ENCODE data around the gene IL1A.

Gene IL1A

DNA sequence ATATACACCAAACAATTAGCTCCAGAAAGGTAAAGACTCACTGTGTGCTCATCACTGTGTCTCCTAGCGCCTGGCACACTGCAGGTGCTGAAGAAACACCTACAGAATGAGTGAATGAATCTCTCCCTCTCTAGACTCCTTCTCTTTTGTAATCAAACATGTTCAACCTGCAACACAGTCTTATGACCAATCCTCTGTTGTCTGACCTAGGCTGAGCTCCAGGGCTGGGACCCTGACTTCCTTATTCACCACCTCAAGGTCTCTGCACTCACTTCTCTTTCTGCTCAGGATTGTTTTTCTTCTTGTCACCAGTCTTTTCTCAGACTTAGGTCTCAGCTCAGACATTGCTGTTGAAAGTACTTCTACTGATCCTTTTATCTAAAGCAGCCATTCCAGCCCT is 29.7 kb downstream of the IL1A start:
- H3K4me1 ChIP-seq (ENCODE audit: control insufficient read depth in 1 of 2, insufficient read depth in 2 of 2, low read length in 2 of 2): peaks cover 0 to 27% of the 10 kb centered on the region in 2 donors
- H3K9me3 ChIP-seq (ENCODE audit: control insufficient read depth in 1 of 2, low read length in 2 of 2): no peaks in the 10 kb centered on the region
- H3K27ac ChIP-seq (ENCODE audit: low read length): no peak overlapping the region
- H3K4me3 ChIP-seq (ENCODE audit: low read depth in 1 of 2, low read length in 2 of 2): no peak overlapping the region
- H3K27me3 ChIP-seq (ENCODE audit: low read depth, low read length): no peaks in the 10 kb centered on the region
- no peaks in the 10 kb centered on the region for H3K36me3 ChIP-seq (ENCODE audit: control insufficient read depth in 1 of 2, insufficient read depth in 2 of 2, low read length in 2 of 2)

GRCh38 chr2:112752667-112753066 is 31.6 kb downstream of the IL1A start:
- Histone ChIP-seq H3K9me3 (ENCODE audit: control insufficient read depth in 1 of 2, low read length in 2 of 2) (no peaks in the 10 kb centered on the region), H3K36me3 (ENCODE audit: control insufficient read depth in 1 of 2, insufficient read depth in 2 of 2, low read length in 2 of 2) (no peaks in the 10 kb centered on the region), H3K27me3 (ENCODE audit: low read depth, low read length) (no peaks in the 10 kb centered on the region), H3K4me3 (ENCODE audit: low read depth in 1 of 2, low read length in 2 of 2) (no peak overlapping the region), H3K27ac (ENCODE audit: low read length) (no peak overlapping the region), H3K4me1 (ENCODE audit: control insufficient read depth in 1 of 2, insufficient read depth in 2 of 2, low read length in 2 of 2) (peaks cover 0 to 22% of the 10 kb centered on the region in 2 donors)

DNA sequence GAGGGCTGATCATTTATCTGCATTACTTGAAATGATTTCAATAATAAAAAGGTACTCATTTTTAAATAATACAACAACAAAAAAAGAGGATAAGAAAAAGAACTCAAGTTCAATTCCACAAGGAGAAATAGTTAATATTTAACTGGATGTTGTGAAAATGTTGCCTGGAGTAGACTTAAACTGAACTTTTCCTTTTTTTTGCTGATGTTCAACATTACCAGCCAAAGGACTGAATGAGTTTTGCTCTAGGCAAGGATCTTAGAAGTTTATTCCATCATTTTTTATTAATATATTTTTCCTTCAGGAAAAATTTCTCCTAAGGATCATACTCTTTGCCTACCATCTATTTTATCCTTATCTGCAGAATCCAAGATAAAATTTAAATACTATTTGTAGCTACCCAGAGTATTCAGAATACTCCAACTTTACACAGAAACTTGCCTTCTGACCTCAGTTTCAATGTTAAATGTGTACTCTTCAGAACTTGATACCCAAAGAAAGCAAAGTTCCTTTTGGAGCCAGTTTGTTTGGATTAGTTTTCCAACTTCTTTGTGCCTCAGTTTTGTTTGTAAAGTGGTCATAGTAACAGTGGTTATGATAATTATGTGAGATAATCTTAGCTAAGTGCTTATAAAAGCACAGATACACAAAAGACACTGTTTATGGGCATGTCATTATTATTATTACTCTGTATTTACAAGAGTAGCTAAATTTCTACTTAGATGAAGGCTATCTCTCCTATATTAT is 32.7 kb downstream of the IL1A start:
- H3K27ac ChIP-seq (ENCODE audit: low read length): no peak overlapping the region
- no peaks in the 10 kb centered on the region for H3K36me3 ChIP-seq (ENCODE audit: control insufficient read depth in 1 of 2, insufficient read depth in 2 of 2, low read length in 2 of 2)
- no peak overlapping the region for H3K4me3 ChIP-seq (ENCODE audit: low read depth in 1 of 2, low read length in 2 of 2)
- no peaks in the 10 kb centered on the region for H3K27me3 ChIP-seq (ENCODE audit: low read depth, low read length)
- H3K9me3 ChIP-seq (ENCODE audit: control insufficient read depth in 1 of 2, low read length in 2 of 2): no peaks in the 10 kb centered on the region
- H3K4me1 ChIP-seq (ENCODE audit: control insufficient read depth in 1 of 2, insufficient read depth in 2 of 2, low read length in 2 of 2): peaks cover 0 to 19% of the 10 kb centered on the region in 2 donors

GRCh38 chr2:112750560-112750843 is 33.8 kb downstream of the IL1A start:
- H3K36me3 ChIP-seq (ENCODE audit: control insufficient read depth in 1 of 2, insufficient read depth in 2 of 2, low read length in 2 of 2): no peaks in the 10 kb centered on the region
- peaks cover 0 to 19% of the 10 kb centered on the region in 2 donors for H3K4me1 ChIP-seq (ENCODE audit: control insufficient read depth in 1 of 2, insufficient read depth in 2 of 2, low read length in 2 of 2)
- no peak overlapping the region for H3K27ac ChIP-seq (ENCODE audit: low read length)
- H3K4me3 ChIP-seq (ENCODE audit: low read depth in 1 of 2, low read length in 2 of 2): no peak overlapping the region
- no peaks in the 10 kb centered on the region for H3K9me3 ChIP-seq (ENCODE audit: control insufficient read depth in 1 of 2, low read length in 2 of 2)
- H3K27me3 ChIP-seq (ENCODE audit: low read depth, low read length): no peaks in the 10 kb centered on the region

DNA sequence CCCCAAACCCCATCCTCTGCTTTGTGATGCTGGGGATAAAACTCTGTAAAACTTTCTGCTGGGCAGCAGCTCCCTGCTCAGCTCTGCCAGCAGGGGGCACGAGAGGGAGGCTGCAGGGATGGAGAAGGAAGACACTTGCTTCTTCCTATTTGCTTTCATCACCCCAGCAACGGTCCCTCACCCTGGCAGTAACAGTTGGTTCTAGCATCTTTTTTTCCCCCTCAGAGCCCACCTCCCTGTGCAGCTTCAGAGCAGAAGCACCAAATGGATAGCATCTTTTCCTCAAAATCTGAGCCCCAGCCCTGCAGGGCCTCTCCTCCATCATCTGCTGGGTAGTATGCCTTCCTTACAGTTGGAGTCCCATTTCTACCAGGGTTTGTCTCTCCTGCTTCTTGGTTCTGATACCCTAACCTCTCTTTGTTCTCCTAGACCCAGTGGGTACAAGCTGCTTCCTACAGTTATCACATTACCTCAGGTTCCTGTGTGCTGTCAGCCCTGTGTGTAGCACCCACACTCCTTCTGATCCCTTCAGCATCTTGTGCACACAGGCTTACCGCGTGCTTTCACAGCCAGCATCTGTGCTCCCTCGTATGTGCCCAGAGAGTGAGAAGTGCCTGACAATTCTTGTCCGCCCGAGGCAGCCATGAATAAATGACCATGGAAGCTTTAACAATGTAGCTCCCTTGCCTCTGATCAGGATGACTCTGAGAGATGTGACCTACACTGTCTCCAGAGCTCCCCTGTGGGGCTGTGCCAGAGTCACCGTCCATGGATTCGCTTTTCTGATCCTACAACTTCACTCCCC is 34.3 kb downstream of the IL1A start:
- H3K27me3 ChIP-seq (ENCODE audit: low read depth, low read length): no peaks in the 10 kb centered on the region
- H3K9me3 ChIP-seq (ENCODE audit: control insufficient read depth in 1 of 2, low read length in 2 of 2): no peaks in the 10 kb centered on the region
- H3K27ac ChIP-seq (ENCODE audit: low read length): no peak overlapping the region
- peaks cover 0 to 19% of the 10 kb centered on the region in 2 donors for H3K4me1 ChIP-seq (ENCODE audit: control insufficient read depth in 1 of 2, insufficient read depth in 2 of 2, low read length in 2 of 2)
- H3K36me3 ChIP-seq (ENCODE audit: control insufficient read depth in 1 of 2, insufficient read depth in 2 of 2, low read length in 2 of 2): no peaks in the 10 kb centered on the region
- H3K4me3 ChIP-seq (ENCODE audit: low read depth in 1 of 2, low read length in 2 of 2): no peak overlapping the region

DNA sequence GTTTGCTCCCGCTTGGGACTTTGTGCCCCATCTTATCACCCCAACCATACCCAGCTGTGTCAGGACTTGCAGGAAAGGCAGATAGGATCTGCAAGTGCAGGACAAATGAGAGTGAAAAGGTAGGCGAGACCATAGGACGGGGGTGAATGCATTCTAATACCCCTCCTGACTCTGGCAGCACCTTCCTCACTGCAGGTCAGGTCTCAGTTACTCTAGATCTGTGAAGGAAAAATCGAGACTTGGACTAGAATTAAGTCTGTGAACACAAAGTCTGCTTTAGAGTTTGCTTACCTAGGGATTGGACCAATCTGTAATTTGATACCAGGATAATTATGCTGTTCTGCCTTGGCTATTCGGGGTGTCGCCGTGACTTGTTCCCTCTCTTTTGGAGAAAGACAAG is 43.8 kb downstream of the IL1A start:
- peaks cover 0 to 5% of the 10 kb centered on the region in 2 donors for H3K4me1 ChIP-seq (ENCODE audit: control insufficient read depth in 1 of 2, insufficient read depth in 2 of 2, low read length in 2 of 2)
- no peaks in the 10 kb centered on the region for H3K27me3 ChIP-seq (ENCODE audit: low read depth, low read length)
- H3K4me3 ChIP-seq (ENCODE audit: low read depth in 1 of 2, low read length in 2 of 2): no peak overlapping the region
- H3K27ac ChIP-seq (ENCODE audit: low read length): no peak overlapping the region
- no peaks in the 10 kb centered on the region for H3K9me3 ChIP-seq (ENCODE audit: control insufficient read depth in 1 of 2, low read length in 2 of 2)
- H3K36me3 ChIP-seq (ENCODE audit: control insufficient read depth in 1 of 2, insufficient read depth in 2 of 2, low read length in 2 of 2): no peaks in the 10 kb centered on the region

DNA sequence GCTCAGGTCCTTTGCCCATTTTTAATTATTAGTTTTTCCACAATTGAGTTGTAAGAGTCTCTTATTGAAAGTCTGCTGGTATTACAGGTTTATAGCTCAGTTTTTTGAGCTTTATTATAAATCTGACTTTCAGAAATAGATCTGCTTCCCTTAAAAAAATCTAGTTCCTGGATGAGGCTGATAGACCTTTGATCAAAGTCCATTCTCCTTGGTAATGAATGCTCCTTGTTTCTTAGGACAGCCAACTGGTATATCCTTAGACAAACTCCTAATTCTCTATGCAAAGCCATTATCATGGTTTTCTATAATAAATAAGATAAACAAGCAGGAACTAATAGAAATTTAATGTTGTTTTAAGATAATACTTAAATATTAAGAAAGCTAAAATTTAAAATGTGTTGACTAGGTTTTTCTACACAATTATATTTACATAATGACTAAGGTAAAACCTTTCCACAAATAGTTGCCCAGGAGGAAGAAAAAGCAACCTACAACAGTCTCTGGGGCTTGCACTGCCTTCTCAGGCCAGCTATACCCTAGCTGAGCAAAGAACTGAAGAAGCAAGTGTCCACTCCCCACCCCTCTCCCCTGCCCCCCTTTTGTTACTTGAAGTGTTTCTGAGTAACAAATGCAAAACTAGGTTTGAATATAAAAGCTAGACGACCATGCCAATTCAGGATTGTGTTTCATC is 46.6 kb downstream of the IL1A start:
- Histone ChIP-seq H3K4me3 (ENCODE audit: low read depth in 1 of 2, low read length in 2 of 2) (no peak overlapping the region), H3K36me3 (ENCODE audit: control insufficient read depth in 1 of 2, insufficient read depth in 2 of 2, low read length in 2 of 2) (no peaks in the 10 kb centered on the region), H3K27me3 (ENCODE audit: low read depth, low read length) (no peaks in the 10 kb centered on the region), H3K4me1 (ENCODE audit: control insufficient read depth in 1 of 2, insufficient read depth in 2 of 2, low read length in 2 of 2) (peaks cover 0 to 5% of the 10 kb centered on the region in 2 donors), H3K9me3 (ENCODE audit: control insufficient read depth in 1 of 2, low read length in 2 of 2) (no peaks in the 10 kb centered on the region), H3K27ac (ENCODE audit: low read length) (no peak overlapping the region)

DNA sequence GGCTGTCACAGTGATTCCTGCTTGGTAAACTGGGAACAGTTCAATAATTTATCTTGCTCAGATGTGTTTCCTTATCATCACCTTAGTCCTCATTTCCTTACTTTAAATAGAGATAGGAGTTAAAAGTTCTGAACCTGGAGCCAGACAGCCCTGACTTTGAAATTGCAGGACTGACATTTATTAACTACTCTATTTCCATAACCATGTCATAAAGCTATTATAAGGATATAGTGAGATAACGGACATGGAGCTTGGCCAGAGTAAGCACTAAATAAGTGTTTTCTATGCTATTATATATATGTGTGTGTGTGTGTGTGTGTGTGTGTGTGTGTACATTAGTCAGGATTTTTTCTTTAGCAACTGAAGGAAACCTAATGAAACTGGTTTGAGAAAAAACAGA is 50.4 kb downstream of the IL1A start:
- H3K27me3 ChIP-seq (ENCODE audit: low read depth, low read length): no peaks in the 10 kb centered on the region
- H3K27ac ChIP-seq (ENCODE audit: low read length): no peak overlapping the region
- H3K4me3 ChIP-seq (ENCODE audit: low read depth in 1 of 2, low read length in 2 of 2): no peak overlapping the region
- no peaks in the 10 kb centered on the region for H3K9me3 ChIP-seq (ENCODE audit: control insufficient read depth in 1 of 2, low read length in 2 of 2)
- H3K4me1 ChIP-seq (ENCODE audit: control insufficient read depth in 1 of 2, insufficient read depth in 2 of 2, low read length in 2 of 2): no peaks in the 10 kb centered on the region
- no peaks in the 10 kb centered on the region for H3K36me3 ChIP-seq (ENCODE audit: control insufficient read depth in 1 of 2, insufficient read depth in 2 of 2, low read length in 2 of 2)

GRCh38 chr2:112733456-112733855 is 50.8 kb downstream of the IL1A start:
- H3K9me3 ChIP-seq (ENCODE audit: control insufficient read depth in 1 of 2, low read length in 2 of 2): no peaks in the 10 kb centered on the region
- no peaks in the 10 kb centered on the region for H3K4me1 ChIP-seq (ENCODE audit: control insufficient read depth in 1 of 2, insufficient read depth in 2 of 2, low read length in 2 of 2)
- H3K36me3 ChIP-seq (ENCODE audit: control insufficient read depth in 1 of 2, insufficient read depth in 2 of 2, low read length in 2 of 2): no peaks in the 10 kb centered on the region
- H3K4me3 ChIP-seq (ENCODE audit: low read depth in 1 of 2, low read length in 2 of 2): no peak overlapping the region
- H3K27me3 ChIP-seq (ENCODE audit: low read depth, low read length): no peaks in the 10 kb centered on the region
- H3K27ac ChIP-seq (ENCODE audit: low read length): no peak overlapping the region

DNA sequence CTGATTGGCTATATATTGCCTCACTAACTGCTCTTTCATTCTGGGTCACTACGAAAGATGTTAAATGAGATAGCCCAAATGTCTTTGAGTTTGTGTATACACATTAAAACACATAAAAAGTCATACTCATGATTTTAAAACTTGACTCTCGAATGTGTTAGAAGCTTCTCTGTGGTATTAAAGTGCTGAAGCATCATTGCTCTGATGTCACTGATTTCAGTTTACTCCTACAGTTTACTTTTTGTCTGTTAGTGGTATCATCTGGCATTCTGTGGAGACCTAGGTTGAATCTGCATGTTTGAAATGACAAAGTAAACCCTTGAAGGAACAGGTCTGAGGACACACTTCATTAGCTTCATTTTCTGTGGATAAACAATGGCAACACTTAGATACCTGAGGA is 52.8 kb downstream of the IL1A start:
- Histone ChIP-seq H3K9me3 (ENCODE audit: control insufficient read depth in 1 of 2, low read length in 2 of 2) (no peaks in the 10 kb centered on the region), H3K27me3 (ENCODE audit: low read depth, low read length) (no peaks in the 10 kb centered on the region), H3K4me3 (ENCODE audit: low read depth in 1 of 2, low read length in 2 of 2) (no peak overlapping the region), H3K36me3 (ENCODE audit: control insufficient read depth in 1 of 2, insufficient read depth in 2 of 2, low read length in 2 of 2) (no peaks in the 10 kb centered on the region), H3K4me1 (ENCODE audit: control insufficient read depth in 1 of 2, insufficient read depth in 2 of 2, low read length in 2 of 2) (no peaks in the 10 kb centered on the region), H3K27ac (ENCODE audit: low read length) (no peak overlapping the region)

DNA sequence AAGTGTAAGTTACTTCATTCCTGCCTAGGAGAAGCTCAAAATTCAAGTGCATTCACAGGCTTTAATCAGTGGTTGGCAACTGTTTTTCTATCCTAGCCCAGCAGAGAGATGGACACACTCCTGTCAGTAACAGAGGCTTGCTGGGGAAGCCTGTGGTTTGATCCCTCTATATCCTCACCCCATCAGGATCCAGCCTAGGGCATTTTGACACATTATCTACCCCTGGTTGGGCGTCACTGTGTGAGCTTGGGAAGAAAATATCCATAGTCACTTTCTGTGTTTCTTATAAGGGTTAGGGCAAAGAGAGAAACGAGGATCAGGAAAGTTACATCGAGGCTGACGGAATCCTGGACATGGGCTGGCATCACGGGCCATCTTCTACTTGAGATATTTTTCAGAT is 53.5 kb downstream of the IL1A start:
- Histone ChIP-seq H3K27me3 (ENCODE audit: low read depth, low read length) (no peaks in the 10 kb centered on the region), H3K9me3 (ENCODE audit: control insufficient read depth in 1 of 2, low read length in 2 of 2) (no peaks in the 10 kb centered on the region), H3K4me3 (ENCODE audit: low read depth in 1 of 2, low read length in 2 of 2) (no peak overlapping the region), H3K27ac (ENCODE audit: low read length) (no peak overlapping the region), H3K4me1 (ENCODE audit: control insufficient read depth in 1 of 2, insufficient read depth in 2 of 2, low read length in 2 of 2) (no peaks in the 10 kb centered on the region), H3K36me3 (ENCODE audit: control insufficient read depth in 1 of 2, insufficient read depth in 2 of 2, low read length in 2 of 2) (no peaks in the 10 kb centered on the region)
